ENCODE data around the gene STRN4.
"Not testable (repeated sequence)": the region's sequence is repeated elsewhere in the genome, so short reads cannot be mapped to it uniquely, and the experiment has no call there.

STRN4 gene

GRCh38 chr19:46768746-46769145 lies 22.5 kb upstream of the STRN4 start:
- not testable (repeated sequence) for H3K36me3 ChIP-seq (ENCODE audit: insufficient read depth, low read length); H3K27ac ChIP-seq (ENCODE audit: low read depth, low read length); H3K4me1 ChIP-seq (ENCODE audit: insufficient read depth, low read length); H3K27me3 ChIP-seq (ENCODE audit: insufficient read depth, low read length); H3K4me3 ChIP-seq (ENCODE audit: low read length); H3K9ac ChIP-seq (ENCODE audit: low read depth, low read length); H3K9me3 ChIP-seq (ENCODE audit: insufficient read depth, low read depth, low read length)
- WGBS = 68% methylated on average over 4 of the region's 4 CpGs

DNA sequence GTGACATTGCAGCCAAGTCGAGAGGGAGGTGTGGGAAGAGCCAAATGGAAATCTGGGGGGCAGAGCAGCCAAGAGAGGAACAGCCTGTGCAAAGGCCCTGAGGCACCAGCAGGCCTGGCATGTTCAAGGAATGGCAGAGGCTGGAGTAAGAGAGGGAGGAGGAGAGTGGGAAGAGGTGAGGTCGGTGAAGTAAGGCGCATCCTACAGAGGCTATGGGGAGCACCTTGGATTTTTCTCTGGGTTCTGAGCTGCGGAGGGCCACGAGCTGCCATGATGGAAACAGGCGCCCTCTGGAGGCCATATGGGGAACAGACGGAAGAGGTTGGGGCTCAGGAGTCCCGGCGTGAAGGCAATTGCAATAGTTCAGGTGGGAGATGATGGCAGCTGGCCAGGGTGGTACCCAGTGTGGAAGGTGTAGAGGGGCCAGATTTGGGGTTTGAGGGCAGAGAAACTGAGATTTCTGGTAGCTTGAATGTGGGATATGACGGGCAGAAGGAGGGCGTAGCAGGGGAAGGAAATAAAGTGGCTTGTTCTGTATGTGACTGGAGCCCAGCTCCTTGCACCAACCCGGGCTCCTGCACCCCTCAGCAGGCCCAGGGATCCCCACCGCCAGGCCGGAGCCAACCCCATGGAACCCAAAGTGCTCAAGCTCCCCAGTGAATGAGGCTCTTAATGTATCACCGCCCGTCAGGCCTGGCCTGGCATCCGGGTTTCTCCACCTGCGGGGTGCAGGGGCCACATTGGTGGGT lies 20.5 kb upstream of the STRN4 start:
- Histone ChIP-seq H3K9ac (ENCODE audit: low read depth, low read length) (no peak overlapping the region), H3K36me3 (ENCODE audit: insufficient read depth, low read length) (no peaks in the 10 kb centered on the region), H3K27ac (ENCODE audit: low read depth, low read length) (no peak overlapping the region), H3K9me3 (ENCODE audit: insufficient read depth, low read depth, low read length) (no peaks in the 10 kb centered on the region), H3K4me3 (ENCODE audit: low read length) (no peak overlapping the region), H3K27me3 (ENCODE audit: insufficient read depth, low read length) (no peaks in the 10 kb centered on the region), H3K4me1 (ENCODE audit: insufficient read depth, low read length) (no peaks in the 10 kb centered on the region)
- 59% methylated on average over 18 of the region's 18 CpGs for WGBS

DNA sequence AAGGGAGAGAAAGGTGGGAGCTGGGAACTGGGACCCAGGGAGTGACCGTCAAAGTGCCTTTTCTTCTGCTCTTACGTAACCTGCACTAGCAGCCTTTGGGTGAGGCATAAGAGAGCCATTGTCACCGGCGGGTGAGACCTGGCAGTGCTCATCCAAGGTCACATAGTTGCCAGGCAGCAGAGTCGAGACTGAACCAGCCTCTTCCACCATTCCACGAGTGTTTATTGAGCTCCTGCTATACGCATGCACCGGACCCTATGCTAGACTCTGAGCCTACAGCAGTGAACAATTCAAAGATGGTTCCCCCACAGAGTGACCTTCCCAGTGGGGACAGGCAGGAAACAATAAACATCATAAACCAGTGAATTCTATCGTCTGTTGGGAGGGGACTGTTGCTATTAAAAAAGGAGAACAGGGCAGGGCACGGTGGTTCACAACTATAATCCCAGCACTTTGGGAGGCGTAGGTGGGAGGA lies 18.6 kb upstream of the STRN4 start:
- no peak overlapping the region for H3K4me3 ChIP-seq (ENCODE audit: low read length)

GRCh38 chr19:46762245-46762890 lies 16.1 kb upstream of the STRN4 start:
- 92% methylated on average over 6 of the region's 6 CpGs for whole genome bisulfite sequencing
- H3K4me1 ChIP-seq (ENCODE audit: insufficient read depth, low read length) = no peaks in the 10 kb centered on the region
- H3K36me3 ChIP-seq (ENCODE audit: insufficient read depth, low read length) = peaks cover 8% of the 10 kb centered on the region; the same call in 1 of the 2 replicates

More for the DNA sequence above, 18.6 kb upstream of the STRN4 start:
- Histone ChIP-seq H3K9me3 (ENCODE audit: insufficient read depth, low read depth, low read length) (no peaks in the 10 kb centered on the region), H3K4me1 (ENCODE audit: insufficient read depth, low read length) (no peaks in the 10 kb centered on the region), H3K27ac (ENCODE audit: low read depth, low read length) (no peak overlapping the region), H3K27me3 (ENCODE audit: insufficient read depth, low read length) (no peaks in the 10 kb centered on the region), H3K9ac (ENCODE audit: low read depth, low read length) (no peak overlapping the region), H3K36me3 (ENCODE audit: insufficient read depth, low read length) (no peaks in the 10 kb centered on the region)
- 90% methylated on average over 11 of the region's 11 CpGs for WGBS

GRCh38 chr19:46761418-46761831 lies 15.2 kb upstream of the STRN4 start:
- no peak overlapping the region for H3K4me3 ChIP-seq (ENCODE audit: low read length)
- no peaks in the 10 kb centered on the region for H3K4me1 ChIP-seq (ENCODE audit: insufficient read depth, low read length)
- H3K27ac ChIP-seq (ENCODE audit: low read depth, low read length) = no peak overlapping the region
- no peaks in the 10 kb centered on the region for H3K9me3 ChIP-seq (ENCODE audit: insufficient read depth, low read depth, low read length)
- WGBS = 92% methylated on average over 5 of the region's 5 CpGs
- H3K27me3 ChIP-seq (ENCODE audit: insufficient read depth, low read length) = no peaks in the 10 kb centered on the region
- H3K9ac ChIP-seq (ENCODE audit: low read depth, low read length) = no peak overlapping the region
- H3K36me3 ChIP-seq (ENCODE audit: insufficient read depth, low read length) = peaks cover 16% of the 10 kb centered on the region

More at GRCh38 chr19:46762245-46762890, 16.1 kb upstream of the STRN4 start:
- no peak overlapping the region for H3K9ac ChIP-seq (ENCODE audit: low read depth, low read length)
- H3K27me3 ChIP-seq (ENCODE audit: insufficient read depth, low read length) = no peaks in the 10 kb centered on the region
- no peak overlapping the region for H3K27ac ChIP-seq (ENCODE audit: low read depth, low read length)
- H3K4me3 ChIP-seq (ENCODE audit: low read length) = no peak overlapping the region
- no peaks in the 10 kb centered on the region for H3K9me3 ChIP-seq (ENCODE audit: insufficient read depth, low read depth, low read length)

DNA sequence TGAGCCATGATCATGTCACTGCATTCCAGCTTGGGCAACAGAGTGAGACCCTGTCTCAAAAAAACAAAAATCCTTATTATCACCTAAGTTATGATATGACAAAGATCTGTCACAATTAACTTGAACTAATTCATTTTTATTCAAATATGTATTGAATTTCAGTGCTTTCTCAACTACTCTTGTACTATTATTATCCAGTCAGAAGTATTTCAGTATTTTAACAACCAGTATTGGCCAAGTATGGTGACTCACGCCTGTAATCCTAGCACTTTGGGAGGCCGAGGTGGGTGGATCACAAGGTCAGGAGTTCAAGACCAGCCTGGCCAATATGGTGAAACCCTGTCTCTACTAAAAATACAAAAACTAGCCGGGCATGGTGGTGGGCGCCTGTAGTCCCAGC lies 14.6 kb upstream of the STRN4 start:
- not testable (repeated sequence) for H3K4me1 ChIP-seq (ENCODE audit: insufficient read depth, low read length); H3K9ac ChIP-seq (ENCODE audit: low read depth, low read length); H3K27me3 ChIP-seq (ENCODE audit: insufficient read depth, low read length); H3K9me3 ChIP-seq (ENCODE audit: insufficient read depth, low read depth, low read length); H3K27ac ChIP-seq (ENCODE audit: low read depth, low read length); H3K4me3 ChIP-seq (ENCODE audit: low read length)
- peaks cover 18% of the 10 kb centered on the region for H3K36me3 ChIP-seq (ENCODE audit: insufficient read depth, low read length)
- 96% methylated on average over 4 of the region's 4 CpGs for WGBS

- no peak overlapping the region for H3K27ac ChIP-seq (ENCODE audit: low read depth, low read length)
- H3K9ac ChIP-seq (ENCODE audit: low read depth, low read length) = no peak overlapping the region
- 92% methylated on average over 5 of the region's 5 CpGs for WGBS
These were observed 14.1 kb upstream of the STRN4 start for GRCh38 chr19:46760363-46760762.

DNA sequence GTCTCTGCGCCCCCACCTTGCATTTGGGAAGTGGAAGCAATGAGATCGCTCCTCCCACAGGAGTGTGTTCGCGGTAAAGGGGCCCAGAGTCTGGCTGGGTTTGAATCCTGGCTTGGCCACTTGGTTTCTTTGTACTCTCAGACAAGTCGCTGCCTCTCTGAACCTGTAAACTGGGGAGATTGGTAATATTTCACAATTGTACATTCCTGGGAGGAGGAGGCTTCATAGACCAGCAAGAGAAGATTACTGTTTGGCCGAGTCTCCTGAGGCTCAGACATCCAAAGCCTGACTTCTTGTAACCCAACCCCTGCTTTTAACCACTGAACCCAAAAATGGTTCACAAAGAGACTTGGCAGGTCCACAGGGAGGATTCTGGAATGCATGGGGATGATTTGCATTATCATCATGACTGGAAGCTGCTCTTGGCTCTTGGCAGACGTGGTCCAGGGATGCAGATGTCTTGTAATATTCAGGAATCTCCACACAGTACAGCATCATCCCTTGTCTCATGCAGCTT lies 13.6 kb upstream of the STRN4 start:
- no peak overlapping the region for H3K27ac ChIP-seq (ENCODE audit: low read depth, low read length)
- H3K4me1 ChIP-seq (ENCODE audit: insufficient read depth, low read length) = no peaks in the 10 kb centered on the region
- peaks cover 18% of the 10 kb centered on the region for H3K36me3 ChIP-seq (ENCODE audit: insufficient read depth, low read length)
- no peaks in the 10 kb centered on the region for H3K27me3 ChIP-seq (ENCODE audit: insufficient read depth, low read length)
- H3K9me3 ChIP-seq (ENCODE audit: insufficient read depth, low read depth, low read length) = no peaks in the 10 kb centered on the region
- H3K9ac ChIP-seq (ENCODE audit: low read depth, low read length) = no peak overlapping the region
- 71% methylated on average over 7 of the region's 7 CpGs for WGBS
- H3K4me3 ChIP-seq (ENCODE audit: low read length) = no peak overlapping the region

More at GRCh38 chr19:46760363-46760762, 14.1 kb upstream of the STRN4 start:
- Histone ChIP-seq H3K36me3 (ENCODE audit: insufficient read depth, low read length) (peaks cover 18% of the 10 kb centered on the region), H3K4me3 (ENCODE audit: low read length) (no peak overlapping the region), H3K9me3 (ENCODE audit: insufficient read depth, low read depth, low read length) (no peaks in the 10 kb centered on the region), H3K4me1 (ENCODE audit: insufficient read depth, low read length) (no peaks in the 10 kb centered on the region), H3K27me3 (ENCODE audit: insufficient read depth, low read length) (no peaks in the 10 kb centered on the region)

DNA sequence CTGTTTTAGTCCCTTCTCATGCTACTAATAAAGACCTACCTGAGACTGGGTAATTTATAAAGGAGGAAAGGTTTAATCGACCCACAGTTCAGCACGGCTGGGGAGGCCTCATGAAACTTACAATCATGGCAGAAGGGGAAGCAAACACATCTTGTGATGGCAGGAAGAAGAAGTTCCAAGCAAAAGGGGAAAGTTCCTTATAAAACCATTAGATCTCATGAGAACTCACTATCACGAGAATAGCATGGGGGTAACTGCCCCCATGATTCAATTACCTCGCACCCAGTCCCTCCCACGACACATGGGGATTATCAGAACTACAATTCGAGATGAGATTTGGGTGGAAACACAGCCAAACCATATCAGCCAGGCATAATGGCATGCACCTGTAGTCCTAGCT lies 13.0 kb upstream of the STRN4 start:
- Histone ChIP-seq H3K27ac (ENCODE audit: low read depth, low read length) (no peak overlapping the region), H3K36me3 (ENCODE audit: insufficient read depth, low read length) (peaks cover 18% of the 10 kb centered on the region), H3K4me3 (ENCODE audit: low read length) (no peak overlapping the region), H3K9ac (ENCODE audit: low read depth, low read length) (no peak overlapping the region), H3K9me3 (ENCODE audit: insufficient read depth, low read depth, low read length) (no peaks in the 10 kb centered on the region), H3K27me3 (ENCODE audit: insufficient read depth, low read length) (no peaks in the 10 kb centered on the region), H3K4me1 (ENCODE audit: insufficient read depth, low read length) (no peaks in the 10 kb centered on the region)
- 92% methylated on average over 6 of the region's 6 CpGs for WGBS

- WGBS = 95% methylated on average over 30 of the region's 30 CpGs
- Histone ChIP-seq H3K9ac (ENCODE audit: low read depth, low read length) (no peak overlapping the region), H3K27ac (ENCODE audit: low read depth, low read length) (no peak overlapping the region), H3K9me3 (ENCODE audit: insufficient read depth, low read depth, low read length) (no peaks in the 10 kb centered on the region), H3K27me3 (ENCODE audit: insufficient read depth, low read length) (no peaks in the 10 kb centered on the region), H3K4me1 (ENCODE audit: insufficient read depth, low read length) (no peaks in the 10 kb centered on the region), H3K4me3 (ENCODE audit: low read length) (no peak overlapping the region), H3K36me3 (ENCODE audit: insufficient read depth, low read length) (peaks cover 26% of the 10 kb centered on the region)
These were observed 10.3 kb upstream of the STRN4 start for GRCh38 chr19:46756544-46756888.

DNA sequence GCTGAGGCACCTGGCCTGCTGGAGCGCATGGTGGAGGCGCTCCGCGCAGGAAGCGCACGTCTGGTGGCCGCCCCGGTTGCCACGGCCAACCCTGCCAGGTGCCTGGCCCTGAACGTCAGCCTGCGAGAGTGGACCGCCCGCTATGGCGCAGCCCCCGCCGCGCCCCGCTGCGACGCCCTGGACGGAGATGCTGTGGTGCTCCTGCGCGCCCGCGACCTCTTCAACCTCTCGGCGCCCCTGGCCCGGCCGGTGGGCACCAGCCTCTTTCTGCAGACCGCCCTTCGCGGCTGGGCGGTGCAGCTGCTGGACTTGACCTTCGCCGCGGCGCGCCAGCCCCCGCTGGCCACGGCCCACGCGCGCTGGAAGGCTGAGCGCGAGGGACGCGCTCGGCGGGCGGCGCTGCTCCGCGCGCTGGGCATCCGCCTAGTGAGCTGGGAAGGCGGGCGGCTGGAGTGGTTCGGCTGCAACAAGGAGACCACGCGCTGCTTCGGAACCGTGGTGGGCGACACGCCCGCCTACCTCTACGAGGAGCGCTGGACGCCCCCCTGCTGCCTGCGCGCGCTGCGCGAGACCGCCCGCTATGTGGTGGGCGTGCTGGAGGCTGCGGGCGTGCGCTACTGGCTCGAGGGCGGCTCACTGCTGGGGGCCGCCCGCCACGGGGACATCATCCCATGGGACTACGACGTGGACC lies 9.7 kb upstream of the STRN4 start:
- 97% methylated on average over 86 of the region's 86 CpGs for WGBS
- no peak overlapping the region for H3K9ac ChIP-seq (ENCODE audit: low read depth, low read length)
- peaks cover 29% of the 10 kb centered on the region for H3K36me3 ChIP-seq (ENCODE audit: insufficient read depth, low read length)
- H3K4me1 ChIP-seq (ENCODE audit: insufficient read depth, low read length) = no peaks in the 10 kb centered on the region
- no peak overlapping the region for H3K4me3 ChIP-seq (ENCODE audit: low read length)
- H3K9me3 ChIP-seq (ENCODE audit: insufficient read depth, low read depth, low read length) = no peaks in the 10 kb centered on the region
- no peaks in the 10 kb centered on the region for H3K27me3 ChIP-seq (ENCODE audit: insufficient read depth, low read length)
- no peak overlapping the region for H3K27ac ChIP-seq (ENCODE audit: low read depth, low read length)
